ENCODE results near the gene HS6ST2. TPM values are rescaled to one million over a fixed set of nuclear protein-coding genes. Genes with fewer than 3 reads are reported as not detected.

Gene HS6ST2
- polyA plus RNA-seq, 1 of the 3 experiments (the other 2 are of a cell fraction): 0.05 TPM

GRCh38 chrX:132745593-132745992 is 212.8 kb downstream of the HS6ST2 start:
- H3K9me2 ChIP-seq: no peaks in the 10 kb centered on the region
- H4K20me1 ChIP-seq (ENCODE audit: insufficient read depth): no peaks in the 10 kb centered on the region
- no peak for DNase-seq
- H3K36me3 ChIP-seq (replicated peaks in 1 of 2; ENCODE audit: control insufficient read depth in 1 of 2, insufficient read depth in 2 of 2, low read length in 1 of 2): no peaks in the 10 kb centered on the region
- POLR2A ChIA-PET: no interaction called here
- no peaks in the 10 kb centered on the region; the same call in 1 of the 2 replicates for H3K27me3 ChIP-seq (ENCODE audit: insufficient read depth)
- CTCF ChIA-PET: no interaction called here
- TF ChIP-seq FOXM1 (IDR thresholded peaks at IDR 0.05; ENCODE audit: low read depth) (no peak), NFIC (IDR thresholded peaks at IDR 0.05; ENCODE audit: borderline replicate concordance) (no peak), EZH2phosphoT487 (IDR thresholded peaks at IDR 0.05; ENCODE audit: borderline replicate concordance, low read depth) (no peak), TEAD4 (IDR thresholded peaks at IDR 0.05; ENCODE audit: borderline replicate concordance, insufficient read depth) (no peak), RCOR1 (IDR thresholded peaks at IDR 0.05; ENCODE audit: low read length) (no peak), SIN3A (IDR thresholded peaks at IDR 0.05; ENCODE audit: borderline replicate concordance, low read depth, low read length) (no peak), USF2 (IDR thresholded peaks at IDR 0.05; ENCODE audit: borderline replicate concordance, low read depth, low read length) (no peak), JUND (IDR thresholded peaks at IDR 0.05) (no peak), RAD21 (IDR thresholded peaks at IDR 0.05; ENCODE audit: low read length) (no peak), FOSL2 (IDR thresholded peaks at IDR 0.05; ENCODE audit: borderline replicate concordance, low read depth) (no peak), ELF1 (IDR thresholded peaks at IDR 0.05) (no peak)
- no peaks in the 10 kb centered on the region for H3F3A ChIP-seq (replicated peaks; ENCODE audit: insufficient read depth)
- H2AFZ ChIP-seq (ENCODE audit: low read depth): no peak overlapping the region
- H3K4me2 ChIP-seq: no peak overlapping the region
- no peak overlapping the region for H3K4me3 ChIP-seq (ENCODE audit: low read depth in 2 of 2, low read length in 1 of 2)
- H3K79me2 ChIP-seq (ENCODE audit: insufficient read depth): no peaks in the 10 kb centered on the region
- 16% methylated on average over 2 of the region's 2 CpGs for WGBS (ENCODE audit: low lambda C conversion rate)
- H3K27ac ChIP-seq (ENCODE audit: low read depth in 2 of 2, low read length in 1 of 2): no peak overlapping the region
- H3K4me1 ChIP-seq (ENCODE audit: control insufficient read depth in 1 of 2, insufficient read depth in 2 of 2, low read depth in 1 of 2, low read length in 1 of 2): no peaks in the 10 kb centered on the region
- no peaks in the 10 kb centered on the region for H3K9me3 ChIP-seq
- no peak overlapping the region for H3K9ac ChIP-seq

- Histone ChIP-seq H3K9me2 (no peaks in the 10 kb centered on the region), H4K20me1 (ENCODE audit: insufficient read depth) (no peaks in the 10 kb centered on the region), H2AFZ (ENCODE audit: low read depth) (no peak overlapping the region), H3K9ac (no peak overlapping the region), H3K27me3 (ENCODE audit: insufficient read depth) (no peaks in the 10 kb centered on the region; the same call in 1 of the 2 replicates), H3K4me3 (ENCODE audit: low read depth in 2 of 2, low read length in 1 of 2) (no peak overlapping the region), H3K9me3 (no peaks in the 10 kb centered on the region), H3F3A (replicated peaks; ENCODE audit: insufficient read depth) (no peaks in the 10 kb centered on the region), H3K4me2 (no peak overlapping the region), H3K36me3 (replicated peaks in 1 of 2; ENCODE audit: control insufficient read depth in 1 of 2, insufficient read depth in 2 of 2, low read length in 1 of 2) (no peaks in the 10 kb centered on the region), H3K4me1 (ENCODE audit: control insufficient read depth in 1 of 2, insufficient read depth in 2 of 2, low read depth in 1 of 2, low read length in 1 of 2) (no peaks in the 10 kb centered on the region), H3K79me2 (ENCODE audit: insufficient read depth) (no peaks in the 10 kb centered on the region), H3K27ac (ENCODE audit: low read depth in 2 of 2, low read length in 1 of 2) (no peak overlapping the region)
- WGBS (ENCODE audit: low lambda C conversion rate): 6% methylated on average over 1 of the region's 1 CpG
- CTCF ChIA-PET: interaction anchor here (0.8 kb wide), 1 partner anchor 427 kb away, joined by 3 read pairs; no protein-coding TSS in a partner anchor
- POLR2A ChIA-PET: no interaction called here
- no peak for DNase-seq
- TF ChIP-seq FOXM1 (IDR thresholded peaks at IDR 0.05; ENCODE audit: low read depth): no peak
- no peak for TF ChIP-seq SMC3 (IDR thresholded peaks at IDR 0.05; ENCODE audit: low read depth, low read length)
- no peak for TF ChIP-seq NRF1 (IDR thresholded peaks at IDR 0.05; ENCODE audit: low read depth, low read length)
- no peak for TF ChIP-seq RAD21 (IDR thresholded peaks at IDR 0.05; ENCODE audit: low read length)
- no peak for TF ChIP-seq FOXJ3 (CRISPR knock-in tag; IDR thresholded peaks at IDR 0.05)
- TF ChIP-seq USF1 (IDR thresholded peaks at IDR 0.05; ENCODE audit: borderline replicate concordance, low read depth): no peak
- no peak for TF ChIP-seq GATA2 (CRISPR knock-in tag; IDR thresholded peaks at IDR 0.05)
- TF ChIP-seq ZBTB33 (IDR thresholded peaks at IDR 0.05; ENCODE audit: borderline replicate concordance, low read depth): no peak
- no peak for TF ChIP-seq REST (IDR thresholded peaks at IDR 0.05; ENCODE audit: low read depth, low read length)
- no peak for TF ChIP-seq USF2 (IDR thresholded peaks at IDR 0.05; ENCODE audit: borderline replicate concordance, low read depth, low read length)
- TF ChIP-seq YY1 (IDR thresholded peaks at IDR 0.05; ENCODE audit: low read depth): no peak
Observed at GRCh38 chrX:132744470-132744869, 214.0 kb downstream of the HS6ST2 start.

Measured in SK-N-SH (cell line).